HG03354 (cell line): Measurements from ENCODE around the gene TRIM10.

Source experiments
- ATAC-seq: cut with Tn5 transposase; IDR thresholded peaks from one replicate; pipeline ENCODE4 v1.9.1; 2021; ENCODE audit warnings: mild to moderate bottlenecking; ENCODE audit not compliant: unreplicated experiment, poor library complexity, severe bottlenecking

The TRIM10 gene

DNA sequence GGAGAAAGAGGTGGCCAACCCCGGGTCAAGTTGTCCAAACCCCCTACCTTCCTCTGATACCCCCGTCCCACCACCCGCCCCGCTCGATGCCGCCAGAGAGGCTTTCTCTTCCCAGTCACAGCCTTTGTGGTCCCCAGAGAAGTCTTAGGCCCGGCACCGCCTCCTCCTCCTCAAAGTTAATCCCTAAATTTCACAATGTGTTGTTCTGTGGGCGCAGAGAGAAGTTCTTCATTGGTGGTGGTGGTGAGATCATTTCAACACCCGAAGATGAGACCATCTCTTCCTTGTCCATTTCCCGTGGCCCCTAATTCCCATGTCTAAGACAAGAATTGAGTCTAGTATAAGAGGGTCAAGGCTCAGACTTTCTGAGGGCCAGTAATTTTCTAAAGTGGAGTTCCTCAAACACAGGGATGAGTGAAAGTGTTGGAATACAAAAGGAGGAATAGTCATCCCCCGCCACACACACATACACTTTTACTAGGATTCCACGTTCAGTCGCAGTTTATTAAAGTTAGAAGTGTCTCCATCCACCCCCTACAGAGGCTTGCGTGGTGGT lies 58.5 kb downstream of the TRIM10 start:
- no peak for ATAC-seq
